HG02981 (cell line): Measurements from ENCODE around the gene TMEM107.
A peak's percentile ranks its signal among the peaks of the same experiment; 100 is the strongest.
"Not testable (repeated sequence)": the region's sequence is repeated elsewhere in the genome, so short reads cannot be mapped to it uniquely, and the experiment has no call there.

Experiments used
- ATAC-seq: cut with Tn5 transposase; IDR thresholded peaks from one replicate; pipeline ENCODE4 v1.9.1; 2021; ENCODE audit warnings: mild to moderate bottlenecking, moderate library complexity; ENCODE audit not compliant: unreplicated experiment

Gene TMEM107

DNA sequence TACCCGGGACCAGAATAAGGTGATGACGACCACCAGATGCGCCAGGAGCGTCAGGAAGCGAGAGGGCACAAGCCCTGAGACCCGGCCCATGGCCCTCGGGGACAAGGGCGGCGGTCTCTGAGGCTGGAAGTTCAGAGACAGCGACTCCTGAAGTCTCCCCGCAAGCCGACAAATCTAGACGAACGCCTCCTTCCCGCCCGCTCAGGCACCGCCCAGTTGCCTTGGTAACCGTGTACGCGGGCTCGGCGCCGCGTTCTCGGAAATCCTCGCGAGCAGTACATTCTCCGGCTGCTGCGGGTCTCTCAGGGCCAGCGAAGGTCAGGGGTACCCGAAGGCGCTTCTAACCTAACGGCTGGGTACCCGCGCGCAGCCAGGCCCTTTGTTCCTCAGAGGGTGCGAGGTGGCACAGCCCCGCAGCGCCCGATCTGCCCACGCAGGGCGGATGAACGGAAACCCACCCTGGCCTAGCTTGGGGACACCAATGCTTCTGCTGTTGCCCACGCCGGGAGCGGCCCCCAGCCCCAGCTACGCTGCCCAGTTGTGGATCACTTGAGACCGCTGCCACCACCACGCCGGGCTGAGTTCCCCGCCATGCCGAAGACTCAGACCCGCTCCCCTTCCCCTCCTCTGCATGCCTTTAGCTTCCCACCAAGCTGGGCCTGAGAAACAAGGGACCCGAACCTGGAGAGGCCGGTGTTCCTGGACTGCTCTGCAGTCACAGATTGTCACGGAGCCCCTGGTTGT is at the start of gene TMEM107:
Gene TMEM107 (minus strand): TSS at position 184 of the 744 bp plus-strand sequence. CDS start 94 bp downstream, at position 90.
- no peak for ATAC-seq

DNA sequence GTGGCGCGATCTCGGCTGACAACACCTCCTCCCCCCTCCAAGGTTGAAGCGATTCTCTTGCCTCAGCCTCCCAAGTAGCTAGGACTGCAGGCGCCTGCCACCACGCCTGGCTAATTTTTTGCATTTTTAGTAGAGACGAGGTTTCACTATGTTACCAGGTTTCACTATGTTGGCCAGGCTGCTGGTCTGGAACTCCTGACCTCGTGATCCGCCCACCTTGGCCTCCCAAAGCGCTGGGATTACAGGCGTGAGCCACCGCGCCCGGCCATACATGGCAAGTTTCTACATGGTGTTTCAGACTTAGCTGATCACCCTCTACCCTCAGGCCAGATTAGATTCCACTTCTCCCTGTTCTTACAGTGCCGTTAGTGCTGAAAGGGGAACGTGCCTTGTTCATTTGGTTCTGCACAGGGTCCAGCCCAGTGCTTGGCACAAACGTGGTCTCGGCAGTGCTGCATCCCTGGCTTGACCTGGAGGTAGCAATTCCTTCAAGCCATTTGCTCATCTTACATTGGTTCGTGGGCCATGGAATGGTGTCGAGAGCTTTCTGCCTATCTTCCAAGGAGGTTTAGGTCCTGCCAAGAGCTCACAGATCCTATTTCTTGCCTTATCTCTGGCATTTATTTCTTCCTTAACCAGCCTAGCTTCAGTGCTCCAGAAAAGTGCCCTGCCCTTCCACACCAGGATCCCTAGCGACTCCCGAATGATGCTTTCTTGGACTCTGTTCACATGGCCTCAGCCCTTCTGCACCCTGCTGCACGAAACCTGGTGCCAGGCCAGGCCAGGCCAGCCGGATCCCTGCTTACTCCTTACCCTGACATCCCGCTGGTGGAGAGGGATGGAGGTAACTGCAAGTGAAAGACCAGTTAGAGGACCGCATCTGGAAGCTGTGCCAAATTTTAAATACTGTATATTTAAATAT is 49.0 kb upstream of the TMEM107 start:
- ATAC-seq, result no peak

DNA sequence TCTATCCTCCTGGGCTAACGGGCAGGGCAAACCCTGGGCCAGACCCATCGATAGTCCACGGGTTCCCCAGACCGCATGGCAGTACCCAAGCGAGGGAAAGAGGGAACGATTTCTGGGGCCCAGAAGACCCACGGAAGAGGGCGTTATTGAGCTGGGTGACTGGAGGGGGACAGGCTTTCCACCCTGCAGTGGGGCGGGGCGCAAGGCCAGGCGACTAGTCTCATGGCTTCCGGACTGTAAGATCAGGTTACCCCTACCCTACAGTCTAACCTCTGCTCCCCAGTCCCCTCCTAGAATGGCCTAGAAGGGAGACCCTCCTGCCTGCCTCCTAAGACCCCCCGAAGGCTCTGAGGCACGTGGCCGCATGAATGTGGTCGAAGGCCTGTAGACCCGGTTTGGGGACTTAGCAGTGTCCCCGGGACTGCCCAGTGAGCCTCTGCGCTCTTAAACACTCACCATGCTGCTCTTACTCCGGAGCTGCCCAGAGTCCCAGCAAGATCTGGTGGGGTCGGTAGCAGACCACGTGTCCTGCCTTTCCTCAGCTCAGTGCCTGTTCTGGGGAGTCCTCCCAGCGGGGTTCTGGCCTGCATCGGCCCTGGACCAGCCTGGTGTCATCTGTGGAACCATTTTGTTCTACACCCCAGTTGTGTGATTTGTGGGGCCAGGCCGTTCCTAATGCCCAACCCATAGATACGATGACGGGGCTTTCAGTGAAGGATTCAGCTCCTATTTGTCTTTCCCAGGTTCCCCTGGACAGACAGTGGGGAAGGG is 47.4 kb upstream of the TMEM107 start:
- peak; percentile 4 for ATAC-seq

DNA sequence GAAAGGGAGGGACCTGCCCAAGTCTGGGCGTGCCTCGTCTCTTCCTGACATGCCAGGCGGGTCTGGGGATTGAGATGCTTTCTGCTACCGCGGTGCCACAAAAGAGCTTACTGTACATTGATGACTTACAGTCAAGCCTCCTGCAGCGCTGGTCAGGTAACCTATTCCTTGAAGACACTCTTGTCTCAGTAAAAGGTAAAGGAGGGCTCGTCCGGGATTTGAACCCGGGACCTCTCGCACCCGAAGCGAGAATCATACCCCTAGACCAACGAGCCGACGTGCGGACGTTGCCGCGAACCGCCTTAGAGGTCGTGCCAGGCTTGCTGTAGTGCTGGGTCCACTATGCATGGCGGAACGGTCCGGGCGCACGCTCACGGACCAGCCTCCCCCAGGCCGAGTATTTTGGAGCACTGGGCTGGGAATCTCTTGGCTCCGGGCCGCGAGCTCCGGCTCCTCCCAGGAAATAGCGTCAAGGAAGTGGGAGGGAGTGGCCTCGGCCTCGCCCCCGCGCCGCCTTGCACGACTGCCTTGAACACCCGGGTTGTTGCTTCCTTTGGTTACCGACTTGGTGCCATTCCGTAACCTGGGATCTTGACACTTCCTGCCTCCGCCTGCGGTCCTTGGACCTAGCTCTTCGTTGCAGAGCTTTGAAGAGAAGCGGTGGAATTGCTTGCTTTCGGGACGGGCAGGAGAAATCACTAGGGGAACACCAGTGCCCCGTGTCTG is 46.6 kb upstream of the TMEM107 start:
- peak; percentile 35 for ATAC-seq

- peak; percentile 32 for ATAC-seq
Measured at GRCh38 chr17:8222380-8222629, 46.1 kb upstream of the TMEM107 start.

DNA sequence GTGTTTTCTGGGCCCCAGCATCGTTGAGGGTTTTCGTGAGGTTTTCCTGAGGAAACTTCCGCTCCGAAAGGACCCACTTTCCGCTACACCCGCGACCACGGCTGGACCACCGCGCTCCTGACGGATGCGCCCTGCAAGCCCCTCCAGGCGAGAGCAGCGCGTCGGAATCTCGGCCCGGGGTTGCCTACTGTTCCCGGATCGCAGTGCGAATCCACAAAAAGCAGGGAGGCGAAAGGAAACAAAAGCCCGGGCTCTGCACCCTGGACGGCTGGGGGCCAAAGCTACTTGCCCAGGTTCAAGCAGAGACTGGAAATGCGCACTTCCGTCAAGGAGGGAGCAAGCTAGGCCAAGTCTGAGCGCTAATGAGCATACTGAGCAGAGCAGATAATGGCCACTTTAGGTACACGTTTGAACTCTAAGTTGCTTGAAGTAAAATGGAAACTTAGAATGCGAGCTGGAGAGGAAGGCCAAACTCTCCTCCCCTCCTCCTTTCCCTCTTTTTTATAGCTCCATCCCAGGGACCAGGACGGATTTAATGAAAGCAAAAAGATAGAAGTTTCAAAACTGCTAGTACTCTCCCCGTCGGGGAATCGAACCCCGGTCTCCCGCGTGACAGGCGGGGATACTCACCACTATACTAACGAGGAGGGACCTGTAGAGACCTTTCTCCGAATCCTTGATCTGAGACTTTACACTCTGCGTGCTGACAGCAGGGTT is 45.6 kb upstream of the TMEM107 start:
- peak; percentile 33 for ATAC-seq

DNA sequence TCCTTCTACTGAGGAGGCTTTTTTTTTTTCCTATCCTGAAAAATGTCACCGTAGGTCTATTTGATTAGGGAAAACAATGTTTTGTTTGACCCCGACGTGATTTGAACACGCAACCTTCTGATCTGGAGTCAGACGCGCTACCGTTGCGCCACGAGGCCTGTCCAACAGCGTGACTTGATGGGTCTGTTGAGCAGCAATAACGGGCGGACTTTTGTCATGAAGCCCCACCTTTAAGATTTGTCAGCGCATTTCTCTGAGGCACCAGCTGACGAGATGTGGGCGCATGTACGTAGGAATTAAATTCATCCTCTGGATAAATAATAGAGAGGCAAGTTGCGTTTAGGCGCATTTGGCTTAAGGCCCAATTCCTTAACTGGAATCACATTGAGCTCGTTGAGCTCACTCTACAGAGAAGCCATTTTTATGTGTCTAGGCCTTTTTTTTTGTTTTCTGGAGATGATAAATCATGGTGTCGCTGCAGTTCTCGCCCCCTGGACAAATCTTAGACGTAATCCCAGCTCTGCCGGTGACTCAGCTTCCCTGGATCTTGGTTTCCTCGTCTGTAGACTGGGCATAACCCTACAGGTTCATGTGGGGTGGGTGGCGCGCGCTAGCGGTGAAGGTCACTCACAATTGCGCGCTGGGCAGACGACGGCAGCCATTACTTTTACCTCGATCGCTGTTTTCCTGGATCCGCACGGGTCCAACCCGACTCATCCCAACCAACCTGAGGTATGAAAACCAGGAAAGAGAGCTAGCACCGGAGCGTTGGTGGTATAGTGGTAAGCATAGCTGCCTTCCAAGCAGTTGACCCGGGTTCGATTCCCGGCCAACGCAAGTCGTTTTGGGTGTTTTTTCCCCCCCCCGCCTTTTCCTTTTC is 44.8 kb upstream of the TMEM107 start:
- ATAC-seq, result no peak

- ATAC-seq, result not testable (repeated sequence)
Measured at GRCh38 chr17:8214000-8214399, 37.8 kb upstream of the TMEM107 start.

- ATAC-seq, result no peak
Measured at GRCh38 chr17:8212312-8213180, 36.4 kb upstream of the TMEM107 start.

GRCh38 chr17:8210761-8211458 is 34.7 kb upstream of the TMEM107 start:
- ATAC-seq, result no peak

DNA sequence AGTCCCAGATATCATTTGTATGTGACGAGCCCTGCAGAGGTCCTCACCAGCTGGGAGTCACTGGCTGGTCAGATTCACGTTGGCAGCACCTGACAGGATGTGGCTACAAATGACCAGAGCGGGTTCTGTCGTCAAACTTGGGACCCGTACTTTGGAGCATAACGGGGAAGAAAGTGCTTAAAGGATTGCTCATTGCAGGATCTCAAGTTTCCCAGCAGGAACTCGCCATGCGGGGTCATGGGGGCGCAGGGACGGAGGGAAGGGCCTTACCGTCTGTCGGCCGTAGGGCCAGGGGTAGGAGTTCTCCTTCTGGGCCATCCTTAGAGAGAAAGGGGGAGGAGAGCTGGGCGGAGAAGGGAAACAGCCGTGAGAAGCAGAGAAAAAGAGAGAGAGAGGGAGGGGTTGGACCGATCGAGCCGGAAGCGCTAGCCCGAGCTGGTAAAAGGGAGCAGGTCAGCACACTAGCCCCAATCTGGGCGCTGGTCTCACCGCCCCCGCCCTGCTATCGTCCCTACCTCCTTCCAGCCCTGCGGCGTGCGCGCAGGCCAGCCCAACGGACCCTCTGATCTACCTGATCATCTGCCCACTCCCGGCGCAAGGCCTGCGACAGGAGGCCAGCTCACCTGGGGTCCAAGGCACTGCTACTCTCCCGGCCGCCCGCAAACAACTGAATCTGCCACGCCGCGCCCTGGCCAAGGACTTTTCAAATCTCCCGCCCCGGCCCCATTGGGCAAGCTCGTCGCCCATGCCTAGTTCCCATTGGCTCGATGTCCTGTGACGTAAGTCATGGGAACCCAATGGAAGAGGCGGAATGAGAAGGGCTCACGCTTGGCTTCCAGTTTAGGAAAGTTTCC is 34.0 kb upstream of the TMEM107 start, which contains the start of gene AURKB:
Gene AURKB (minus strand): TSS at position 669 of the 854 bp plus-strand sequence. CDS start 351 bp downstream, at position 318.
- ATAC-seq, result peak; percentile 71

GRCh38 chr17:8206536-8206935 is 30.4 kb upstream of the TMEM107 start:
- no peak for ATAC-seq

GRCh38 chr17:8204761-8205555 is 28.8 kb upstream of the TMEM107 start:
- ATAC-seq, result no peak

GRCh38 chr17:8192070-8192815 is 16.1 kb upstream of the TMEM107 start:
- ATAC-seq, result peak; percentile 31

- ATAC-seq, result no peak
Measured at GRCh38 chr17:8190506-8190905, 14.3 kb upstream of the TMEM107 start.
